Uterus (tissue), 4 donors: ENCODE results near the gene GRID2. TPM values are rescaled to one million over a fixed set of nuclear protein-coding genes. Genes with fewer than 3 reads are reported as not detected.

Source experiments
- DNase-seq, 2 donors: peaks; one replicate each; pipeline ENCODE4 v3.0.0-alpha.2; 2019 to 2020
- H3K27ac ChIP-seq, 2 donors: fragments of 200-600 bp; sonication (generic); 1 replicate in 1 of 2; 2 replicates in 1 of 2; pipeline ENCODE4 v1.5.1; 2016 to 2018
- H3K27me3 ChIP-seq, 2 donors: fragments of 200-600 bp; sonication (generic); one replicate each; pipeline ENCODE4 v1.5.1; 2018 to 2019; ENCODE audit warnings: control low read depth in 1 of 2
- H3K36me3 ChIP-seq, 2 donors: fragments of 200-600 bp; sonication (generic); one replicate each; pipeline ENCODE4 v1.5.1; 2019; ENCODE audit warnings: control low read depth in 1 of 2
- H3K4me1 ChIP-seq, 2 donors: fragments of 200-600 bp; sonication (generic); one replicate each; pipeline ENCODE4 v1.5.1; 2018 to 2019; ENCODE audit warnings: control low read depth in 1 of 2
- H3K4me3 ChIP-seq, 2 donors: fragments of 200-600 bp; sonication (generic); 1 replicate in 1 of 2; 2 replicates in 1 of 2; pipeline ENCODE4 v1.5.1; 2018 to 2019; ENCODE audit warnings: mild to moderate bottlenecking in 1 of 2
- H3K9me3 ChIP-seq, 2 donors: fragments of 200-600 bp; sonication (generic); one replicate each; pipeline ENCODE4 v1.5.1; 2019; ENCODE audit warnings: control low read depth in 1 of 2
- POLR2A ChIP-seq, 2 donors: fragments of 450-650 bp; IDR thresholded peaks; one replicate each; pipeline ENCODE4 v1.6.1; 2016; ENCODE audit warnings: antibody characterized with exemption in 2 of 2, mild to moderate bottlenecking in 1 of 2, moderate library complexity in 1 of 2
- intact Hi-C: fragments of 100-400 bp; cut with DNase I; formaldehyde crosslinking; loops from one replicate; pipeline ENCODE4 v1.15.1; 2023; ENCODE audit warnings: low total_unique reads
- total RNA-seq, 4 donors: library from RNA; depleted of rRNA in 3 of 4; stranded (reverse); fragments of >200 nt in 3 of 4; gene quantifications; one replicate each; pipeline versions ENCODE4 v1.1.0 to v1.2.4, GENCODE V29; 2014 to 2023
- TF ChIP-seq, protein P1 (sequence below), 4 experiments: fragments of 200-600 bp in 2 of 4; fragments of 450-650 bp in 2 of 4; sonication (generic) in 2 of 4; IDR thresholded peaks; one replicate each; pipeline ENCODE4 v1.5.1; 2016 to 2019; ENCODE audit warnings: antibody characterized with exemption in 4 of 4, mild to moderate bottlenecking in 2 of 4, moderate library complexity in 1 of 4
- donor health status: DM: yes; HTN: yes; CAD: no.

The GRID2 gene
- total RNA-seq, 4 donors from 2014 or later = 0.27 to 33.3 (median 0.59) TPM; not detected in 1

GRCh38 chr4:93540562-93540961 lies 1236.8 kb downstream of the GRID2 start:
- no peaks in the 10 kb centered on the region for H3K4me1 ChIP-seq
- no peak for TF ChIP-seq POLR2A (IDR thresholded peaks at IDR 0.05)
- TF ChIP-seq, protein P1, sequence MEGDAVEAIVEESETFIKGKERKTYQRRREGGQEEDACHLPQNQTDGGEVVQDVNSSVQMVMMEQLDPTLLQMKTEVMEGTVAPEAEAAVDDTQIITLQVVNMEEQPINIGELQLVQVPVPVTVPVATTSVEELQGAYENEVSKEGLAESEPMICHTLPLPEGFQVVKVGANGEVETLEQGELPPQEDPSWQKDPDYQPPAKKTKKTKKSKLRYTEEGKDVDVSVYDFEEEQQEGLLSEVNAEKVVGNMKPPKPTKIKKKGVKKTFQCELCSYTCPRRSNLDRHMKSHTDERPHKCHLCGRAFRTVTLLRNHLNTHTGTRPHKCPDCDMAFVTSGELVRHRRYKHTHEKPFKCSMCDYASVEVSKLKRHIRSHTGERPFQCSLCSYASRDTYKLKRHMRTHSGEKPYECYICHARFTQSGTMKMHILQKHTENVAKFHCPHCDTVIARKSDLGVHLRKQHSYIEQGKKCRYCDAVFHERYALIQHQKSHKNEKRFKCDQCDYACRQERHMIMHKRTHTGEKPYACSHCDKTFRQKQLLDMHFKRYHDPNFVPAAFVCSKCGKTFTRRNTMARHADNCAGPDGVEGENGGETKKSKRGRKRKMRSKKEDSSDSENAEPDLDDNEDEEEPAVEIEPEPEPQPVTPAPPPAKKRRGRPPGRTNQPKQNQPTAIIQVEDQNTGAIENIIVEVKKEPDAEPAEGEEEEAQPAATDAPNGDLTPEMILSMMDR (IDR thresholded peaks at IDR 0.05) = no peak

DNA sequence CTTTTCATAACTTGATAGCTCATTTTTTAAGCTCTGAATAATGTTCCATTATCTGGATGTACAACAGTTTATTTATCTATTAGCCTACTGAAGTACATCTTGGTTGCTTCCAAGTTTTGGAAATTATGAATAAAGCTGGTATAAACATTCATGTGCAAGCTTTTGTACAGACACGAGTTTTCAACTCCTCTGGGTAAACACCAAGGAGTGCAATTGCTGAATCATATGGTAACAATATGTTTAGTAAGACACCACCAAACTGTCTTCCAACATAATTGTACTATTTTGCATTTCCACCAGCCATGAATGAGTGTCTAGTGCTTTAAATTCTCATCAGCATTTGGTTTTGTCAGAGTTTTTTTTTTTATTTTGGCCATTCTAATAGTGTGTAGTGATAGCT lies 1258.1 kb downstream of the GRID2 start:
- no peak for TF ChIP-seq POLR2A (IDR thresholded peaks at IDR 0.05)
- TF ChIP-seq, protein P1 (IDR thresholded peaks at IDR 0.05) = no peak
- Histone ChIP-seq H3K4me1 (no peaks in the 10 kb centered on the region), H3K27me3 (no peaks in the 10 kb centered on the region), H3K9me3 (no peaks in the 10 kb centered on the region), H3K4me3 (no peak overlapping the region), H3K27ac (no peak overlapping the region), H3K36me3 (no peaks in the 10 kb centered on the region)
- no peak for DNase-seq
- intact Hi-C loops = no loop called here

More at GRCh38 chr4:93540562-93540961, 1236.8 kb downstream of the GRID2 start:
- Histone ChIP-seq H3K27ac (no peak overlapping the region), H3K9me3 (no peaks in the 10 kb centered on the region), H3K4me3 (no peak overlapping the region), H3K36me3 (no peaks in the 10 kb centered on the region), H3K27me3 (no peaks in the 10 kb centered on the region)
- DNase-seq = no peak
- intact Hi-C loops = no loop called here

DNA sequence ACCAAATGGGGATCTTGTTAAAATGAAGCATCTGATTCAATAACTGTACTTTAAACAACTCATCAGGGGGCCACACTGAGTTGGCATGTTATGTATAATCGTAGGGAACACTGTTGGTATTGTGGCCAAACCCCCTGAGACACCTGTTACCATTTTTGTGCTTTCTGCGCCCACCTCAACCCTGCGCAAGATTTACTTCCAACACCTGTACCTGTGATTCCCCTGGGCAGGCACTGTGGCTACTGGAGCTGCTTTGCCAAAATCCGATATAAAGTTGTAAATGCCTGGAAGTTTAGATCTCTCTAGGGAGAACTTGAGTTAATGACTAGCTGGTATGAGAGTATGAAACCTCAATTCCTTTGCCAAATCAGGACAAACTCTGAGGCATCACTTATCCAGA lies 1265.0 kb downstream of the GRID2 start:
- no peaks in the 10 kb centered on the region for H3K36me3 ChIP-seq
- intact Hi-C loops = no loop called here

GRCh38 chr4:93573285-93573684 lies 1269.5 kb downstream of the GRID2 start:
- Histone ChIP-seq H3K9me3 (no peaks in the 10 kb centered on the region), H3K4me1 (no peaks in the 10 kb centered on the region), H3K27ac (no peak overlapping the region), H3K36me3 (no peaks in the 10 kb centered on the region), H3K4me3 (no peak overlapping the region), H3K27me3 (no peaks in the 10 kb centered on the region)
- no peak for TF ChIP-seq POLR2A (IDR thresholded peaks at IDR 0.05)
- TF ChIP-seq, protein P1 (IDR thresholded peaks at IDR 0.05) = no peak
- intact Hi-C loops = no loop called here
- no peak for DNase-seq

More for the DNA sequence above, 1265.0 kb downstream of the GRID2 start:
- no peak for TF ChIP-seq POLR2A (IDR thresholded peaks at IDR 0.05)
- H3K27me3 ChIP-seq = no peaks in the 10 kb centered on the region
- no peaks in the 10 kb centered on the region for H3K9me3 ChIP-seq
- no peak for DNase-seq
- no peaks in the 10 kb centered on the region for H3K4me1 ChIP-seq
- H3K4me3 ChIP-seq = no peak overlapping the region
- H3K27ac ChIP-seq = no peak overlapping the region

DNA sequence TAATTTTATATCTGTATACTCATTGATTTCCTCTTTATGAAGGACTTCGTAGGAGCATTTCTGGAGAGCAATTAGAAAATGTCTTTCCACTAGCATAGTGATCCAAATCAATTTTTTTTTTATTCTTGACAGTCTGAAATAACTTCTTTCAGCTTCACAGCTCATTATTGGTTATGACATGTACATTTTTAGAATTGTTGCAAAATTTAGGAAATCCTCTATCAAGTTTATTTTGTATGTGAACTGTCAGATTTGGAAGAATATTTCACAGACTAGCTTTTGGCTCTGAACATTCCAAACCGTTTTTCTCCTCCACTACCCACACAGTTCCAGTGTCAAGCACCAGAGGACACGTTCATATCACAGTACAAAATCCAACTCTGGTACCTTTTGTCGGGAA lies 1275.2 kb downstream of the GRID2 start:
- TF ChIP-seq, protein P1 (IDR thresholded peaks at IDR 0.05) = no peak
- no peak for TF ChIP-seq POLR2A (IDR thresholded peaks at IDR 0.05)
- intact Hi-C loops = no loop called here
- Histone ChIP-seq H3K27me3 (no peaks in the 10 kb centered on the region), H3K27ac (no peak overlapping the region), H3K9me3 (no peaks in the 10 kb centered on the region), H3K36me3 (no peaks in the 10 kb centered on the region), H3K4me1 (no peaks in the 10 kb centered on the region), H3K4me3 (no peak overlapping the region)
- no peak for DNase-seq

GRCh38 chr4:93605163-93605562 lies 1301.4 kb downstream of the GRID2 start:
- H3K4me3 ChIP-seq = no peak overlapping the region
- H3K4me1 ChIP-seq = no peaks in the 10 kb centered on the region
- no peaks in the 10 kb centered on the region for H3K9me3 ChIP-seq
- TF ChIP-seq, protein P1 (IDR thresholded peaks at IDR 0.05) = no peak
- no peak for TF ChIP-seq POLR2A (IDR thresholded peaks at IDR 0.05)
- no peak overlapping the region for H3K27ac ChIP-seq
- no peak for DNase-seq
- no peaks in the 10 kb centered on the region for H3K27me3 ChIP-seq
- no peaks in the 10 kb centered on the region for H3K36me3 ChIP-seq
- intact Hi-C loops = no loop called here
